Pulmonary artery endothelial cell (primary cell): ENCODE measurements around the gene ELOVL5. TPM values are rescaled to one million over a fixed set of nuclear protein-coding genes. Genes with fewer than 3 reads are reported as not detected.
"Not testable (repeated sequence)": the region's sequence is repeated elsewhere in the genome, so short reads cannot be mapped to it uniquely, and the experiment has no call there.

Experiments
- DNase-seq: peaks from one replicate; pipeline ENCODE4 v3.0.0-alpha.2; 2011; ENCODE audit warnings: low read depth, low spot score
- total RNA-seq: library from RNA; depleted of rRNA; stranded (reverse); fragments of >200 nt; gene quantifications from 2 replicates; pipeline ENCODE4 v1.2.3, GENCODE V29; 2014

Gene ELOVL5
- total RNA-seq, 1 donor from 2014 or later: 93.4 TPM

DNA sequence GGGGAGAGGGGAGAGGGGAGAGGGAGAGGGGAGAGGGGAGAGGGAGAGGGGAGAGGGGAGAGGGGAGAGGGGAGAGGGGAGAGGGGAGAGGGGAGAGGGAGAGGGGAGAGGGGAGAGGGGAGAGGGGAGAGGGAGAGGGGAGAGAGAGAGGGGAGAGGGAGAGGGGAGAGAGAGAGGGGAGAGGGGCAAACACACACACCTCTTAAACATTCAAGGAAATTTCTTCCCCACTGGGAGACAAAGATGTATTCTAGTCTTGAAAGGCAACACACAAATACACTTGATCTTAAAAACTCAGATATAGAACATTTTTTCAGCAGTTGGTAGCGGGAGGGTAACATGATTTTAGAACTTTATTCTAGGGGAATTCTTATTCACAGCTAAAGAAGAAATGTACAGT, 42.5 kb downstream of the ELOVL5 start:
- DNase-seq: not testable (repeated sequence)

DNA sequence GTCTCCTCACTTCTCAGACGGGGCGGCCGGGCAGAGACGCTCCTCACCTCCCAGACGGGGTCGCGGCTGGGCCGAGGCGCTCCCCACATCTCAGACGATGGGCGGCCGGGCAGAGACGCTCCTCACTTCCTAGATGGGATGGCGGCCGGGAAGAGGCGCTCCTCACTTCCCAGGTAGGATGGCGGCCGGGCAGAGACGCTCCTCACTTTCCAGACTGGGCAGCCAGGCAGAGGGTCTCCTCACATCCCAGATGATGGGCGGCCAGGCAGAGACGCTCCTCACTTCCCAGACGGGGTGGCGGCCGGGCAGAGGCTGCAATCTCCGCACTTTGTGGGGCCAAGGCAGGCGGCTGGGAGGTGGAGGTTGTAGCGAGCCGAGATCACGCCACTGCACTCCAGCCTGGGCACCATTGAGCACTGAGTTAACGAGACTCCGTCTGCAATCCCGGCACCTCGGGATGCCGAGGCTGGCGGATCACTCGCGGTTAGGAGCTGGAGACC, 43.2 kb downstream of the ELOVL5 start:
- DNase-seq: not testable (repeated sequence)

DNA sequence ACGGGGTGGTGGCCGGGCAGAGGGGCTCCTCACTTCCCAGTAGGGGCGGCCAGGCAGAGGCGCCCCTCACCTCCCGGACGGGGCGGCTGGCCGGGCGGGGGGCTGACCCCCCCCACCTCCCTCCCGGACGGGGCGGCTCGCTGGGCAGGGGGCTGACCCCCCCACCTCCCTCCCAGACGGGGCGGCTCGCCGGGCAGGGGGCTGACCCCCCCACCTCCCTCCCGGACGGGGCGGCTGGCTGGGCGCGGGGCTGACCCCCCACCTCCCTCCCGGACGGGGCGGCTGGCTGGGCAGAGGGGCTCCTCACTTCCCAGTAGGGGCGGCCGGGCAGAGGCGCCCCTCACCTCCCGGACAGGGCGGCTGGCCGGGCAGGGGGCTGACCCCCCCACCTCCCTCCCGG, 43.8 kb downstream of the ELOVL5 start:
- not testable (repeated sequence) for DNase-seq

DNA sequence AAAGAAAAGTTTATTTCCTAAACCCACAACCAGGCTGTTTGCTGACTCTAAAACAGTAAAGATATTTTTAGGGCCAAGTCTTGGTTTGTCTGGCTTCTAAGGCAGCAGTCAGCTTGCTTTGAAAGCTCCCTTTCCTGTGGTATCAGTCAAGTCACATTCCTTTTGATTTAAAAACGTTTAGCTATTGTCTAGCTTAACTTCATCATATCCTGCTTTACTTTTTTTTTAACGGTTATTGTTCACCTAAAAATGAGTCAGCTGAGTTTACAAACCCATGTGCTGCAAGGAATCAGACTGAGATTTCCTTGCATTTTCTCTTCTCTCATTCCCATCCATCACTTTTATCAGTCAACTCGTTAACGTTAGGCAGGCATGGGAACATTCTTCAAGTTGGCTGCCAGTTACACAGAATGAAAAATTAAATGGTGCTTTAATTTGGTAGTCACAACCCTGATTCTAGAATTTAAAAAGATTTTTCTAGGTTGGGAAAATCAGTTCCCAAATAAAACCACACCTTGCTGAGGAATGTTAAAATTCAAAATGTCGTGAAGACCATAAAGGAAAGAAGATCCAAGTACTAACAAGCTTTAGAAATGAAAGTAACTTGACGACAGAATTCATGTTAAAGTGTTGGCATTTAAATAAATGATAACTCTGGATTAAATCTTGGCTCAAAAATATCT, 45.9 kb downstream of the ELOVL5 start:
- DNase-seq: peak; percentile 91

DNA sequence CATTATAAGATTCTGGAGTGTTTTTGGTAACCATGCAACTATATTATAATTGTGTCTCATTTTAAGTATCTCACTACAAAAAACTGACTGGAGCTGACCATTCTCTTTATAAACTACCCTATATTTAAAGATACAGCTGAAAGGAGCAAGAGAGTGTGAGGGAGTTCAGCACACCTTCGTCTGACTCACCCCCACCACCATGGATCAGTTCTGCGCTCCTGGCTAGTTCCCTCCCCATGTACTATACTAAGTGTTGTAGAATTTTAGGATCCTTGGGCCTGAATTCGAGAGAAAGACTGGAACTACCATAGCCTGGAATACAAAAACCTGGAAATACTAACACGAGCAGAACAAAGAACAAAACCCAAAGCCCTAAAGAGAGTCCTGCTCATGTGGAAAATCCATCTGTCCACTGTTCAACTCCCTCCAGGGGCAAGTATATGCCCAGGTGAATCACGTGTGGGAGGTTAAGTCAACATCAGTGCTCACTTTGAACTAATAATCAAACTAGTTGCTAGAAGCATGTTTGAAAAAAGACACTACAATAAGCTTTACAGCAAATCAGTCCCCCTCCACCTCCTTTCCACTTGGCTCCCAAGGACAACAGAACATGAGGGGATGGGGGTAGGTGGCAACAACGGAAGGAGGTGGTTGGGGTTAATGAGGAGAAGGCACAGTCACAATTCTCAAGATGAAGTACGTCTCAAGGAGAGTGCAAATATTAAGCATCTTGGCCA, 46.8 kb downstream of the ELOVL5 start:
- no peak for DNase-seq

DNA sequence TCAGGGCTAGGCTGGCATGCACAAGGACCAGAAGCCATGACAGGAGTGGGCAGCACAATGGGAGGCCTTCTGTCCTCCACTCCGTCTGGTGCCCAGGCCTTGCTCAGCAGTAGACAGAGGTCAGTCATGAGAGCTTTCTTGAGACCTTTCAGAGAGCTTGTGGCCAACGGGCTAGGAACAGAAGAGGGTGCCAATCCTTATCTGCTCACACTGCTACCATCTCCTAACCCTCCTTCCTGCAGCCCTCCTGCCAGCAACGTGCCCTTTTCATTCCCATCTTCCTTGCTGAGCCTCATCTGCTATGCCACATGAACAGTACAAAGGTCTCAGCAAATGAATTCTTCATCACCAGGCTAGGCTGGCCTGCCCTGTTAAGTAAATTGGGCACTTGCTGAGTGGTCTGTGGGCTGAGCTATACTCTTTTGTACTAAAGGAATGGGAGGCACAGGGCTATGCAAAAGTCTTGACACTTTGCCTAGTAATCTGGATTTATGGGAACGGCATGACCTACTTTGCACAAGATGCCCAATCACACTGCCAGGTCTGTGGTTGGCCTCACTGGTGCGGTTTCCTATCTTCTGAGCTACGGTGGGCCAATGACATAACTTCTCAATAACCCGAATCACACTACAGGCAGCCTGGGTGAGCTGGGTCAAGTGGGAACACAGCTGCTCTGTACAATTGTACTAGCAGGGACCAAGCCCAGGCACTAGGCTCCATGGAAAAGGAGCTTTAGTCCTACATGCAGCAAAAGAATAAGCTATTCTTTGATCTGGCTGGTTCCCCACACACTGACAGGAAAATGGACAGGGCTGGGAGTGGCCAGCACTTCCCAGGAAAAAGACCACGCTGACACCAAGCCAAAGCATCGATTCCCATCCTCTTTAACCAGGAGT, 47.8 kb downstream of the ELOVL5 start:
- DNase-seq: no peak

DNA sequence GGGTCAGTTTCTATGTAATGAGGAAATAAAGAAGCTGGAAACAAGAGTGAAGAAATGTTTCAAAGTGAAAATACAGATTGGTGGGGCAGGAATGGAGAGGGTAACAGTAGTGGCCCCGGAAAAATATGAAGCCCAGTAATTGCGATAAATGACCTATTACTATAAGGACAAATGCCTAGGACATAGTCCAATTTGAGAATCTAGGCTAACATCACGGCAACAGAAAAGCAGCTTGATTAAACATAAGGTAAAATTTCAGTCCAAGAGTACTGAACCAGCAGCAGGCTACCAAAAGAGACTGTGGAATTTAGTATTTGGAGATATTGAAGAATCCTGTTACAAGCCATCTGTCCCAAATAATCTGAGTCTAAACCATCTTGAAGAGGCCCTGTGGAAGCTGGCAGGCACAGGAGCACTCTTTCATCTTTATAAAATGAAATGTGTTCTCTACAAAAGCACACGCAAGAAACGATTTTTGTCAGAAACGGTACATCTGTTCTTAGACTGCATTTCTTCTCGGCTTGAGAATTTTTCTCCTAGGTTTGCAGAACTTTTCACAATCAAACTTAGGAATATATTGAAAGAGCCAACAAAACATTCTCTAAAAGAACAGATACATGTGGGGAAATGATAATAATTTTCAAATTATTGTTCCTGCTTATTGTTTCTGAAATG, 49.3 kb downstream of the ELOVL5 start:
- no peak for DNase-seq

DNA sequence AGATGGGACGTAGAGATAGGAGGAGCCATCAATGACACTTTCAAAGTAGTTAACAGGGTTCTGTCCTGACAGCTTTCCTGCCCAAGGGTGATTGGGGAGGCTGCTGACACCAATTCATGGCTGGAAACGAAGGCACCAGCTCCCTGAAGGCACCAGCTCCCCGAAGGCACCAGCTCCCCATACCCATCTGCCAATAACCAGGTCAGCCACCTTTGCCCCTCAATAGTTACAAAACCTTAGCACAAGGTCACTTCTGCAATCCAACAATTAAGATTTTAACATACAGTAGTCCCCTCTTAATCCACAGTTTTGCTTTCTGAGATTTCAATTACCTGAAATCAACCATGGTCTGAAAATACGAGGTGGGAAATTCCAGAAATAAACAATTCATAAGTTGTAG, 51.7 kb downstream of the ELOVL5 start:
- no peak for DNase-seq

DNA sequence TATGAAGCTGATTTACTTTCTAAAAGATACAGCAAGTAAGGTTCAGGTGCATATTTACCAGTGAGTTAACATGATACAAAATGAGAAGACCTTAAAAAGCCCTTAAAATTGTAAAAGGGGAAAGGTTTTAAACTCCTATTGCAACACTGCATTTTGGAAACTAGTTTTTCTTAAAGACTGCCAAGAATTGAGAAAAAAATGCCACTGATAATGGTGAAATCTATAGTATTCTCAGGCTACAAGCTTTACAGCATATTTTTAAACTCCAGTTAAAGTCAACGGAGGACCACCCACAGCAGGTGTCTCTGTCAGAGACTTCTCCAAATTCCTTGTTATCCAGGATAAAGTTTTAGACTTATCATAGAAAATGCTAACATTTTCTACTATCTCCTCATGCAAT, 53.6 kb downstream of the ELOVL5 start:
- DNase-seq: no peak

DNA sequence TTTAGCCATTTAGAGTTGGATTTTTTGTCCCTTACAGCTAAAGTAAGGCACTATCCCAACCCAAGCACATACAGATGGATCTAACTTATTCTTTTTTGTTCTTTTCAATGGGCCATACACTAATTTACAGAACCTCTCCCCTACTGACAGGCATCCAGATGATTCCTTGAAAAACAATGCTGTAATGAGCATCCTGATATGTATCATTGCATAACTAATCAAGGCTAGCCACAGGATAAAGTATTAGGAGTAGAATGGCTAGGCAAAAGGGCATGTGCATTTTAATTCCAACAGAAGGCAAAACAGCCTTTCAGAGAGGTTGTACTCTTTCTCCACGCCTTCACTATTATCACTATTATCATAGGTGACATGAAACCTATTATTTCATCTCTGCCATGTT, 54.1 kb downstream of the ELOVL5 start:
- no peak for DNase-seq

DNA sequence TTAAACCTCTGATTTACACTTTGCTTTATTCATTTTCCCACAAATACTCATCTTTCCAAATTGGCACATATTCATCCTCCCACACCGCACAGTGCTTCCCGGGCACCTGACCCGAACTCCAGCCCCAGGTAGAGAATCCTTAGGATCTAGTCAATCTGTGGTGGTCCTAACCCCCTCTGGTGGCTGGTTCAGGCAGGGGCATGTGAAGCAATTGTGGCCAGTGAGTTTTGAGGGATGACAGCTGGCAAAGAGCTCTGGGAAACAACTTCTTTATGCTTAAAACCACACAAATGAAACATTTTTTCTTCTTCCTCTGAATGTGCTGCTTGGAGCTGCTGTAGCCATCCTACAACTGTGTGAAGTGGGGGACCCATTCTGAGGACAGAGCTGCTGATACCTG, 54.7 kb downstream of the ELOVL5 start:
- no peak for DNase-seq

DNA sequence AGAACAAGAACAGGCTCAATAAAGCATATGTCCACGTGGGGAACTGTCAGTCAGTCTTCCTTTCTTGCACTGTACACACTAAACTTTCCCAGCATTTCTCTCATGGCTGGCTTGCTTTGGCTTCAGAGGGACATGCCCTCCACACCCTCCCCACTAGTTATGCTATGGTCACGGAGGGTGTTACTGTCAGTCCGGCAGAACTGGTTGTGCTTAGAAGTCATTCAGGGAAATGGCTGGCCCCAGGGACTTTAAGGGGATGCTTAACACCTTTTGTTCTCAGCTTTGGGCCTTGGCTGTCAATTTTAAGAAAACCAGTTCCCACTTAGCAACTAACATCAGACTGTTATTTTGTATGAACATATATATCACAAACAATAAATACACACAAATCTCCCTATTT, 55.1 kb downstream of the ELOVL5 start:
- DNase-seq: no peak

DNA sequence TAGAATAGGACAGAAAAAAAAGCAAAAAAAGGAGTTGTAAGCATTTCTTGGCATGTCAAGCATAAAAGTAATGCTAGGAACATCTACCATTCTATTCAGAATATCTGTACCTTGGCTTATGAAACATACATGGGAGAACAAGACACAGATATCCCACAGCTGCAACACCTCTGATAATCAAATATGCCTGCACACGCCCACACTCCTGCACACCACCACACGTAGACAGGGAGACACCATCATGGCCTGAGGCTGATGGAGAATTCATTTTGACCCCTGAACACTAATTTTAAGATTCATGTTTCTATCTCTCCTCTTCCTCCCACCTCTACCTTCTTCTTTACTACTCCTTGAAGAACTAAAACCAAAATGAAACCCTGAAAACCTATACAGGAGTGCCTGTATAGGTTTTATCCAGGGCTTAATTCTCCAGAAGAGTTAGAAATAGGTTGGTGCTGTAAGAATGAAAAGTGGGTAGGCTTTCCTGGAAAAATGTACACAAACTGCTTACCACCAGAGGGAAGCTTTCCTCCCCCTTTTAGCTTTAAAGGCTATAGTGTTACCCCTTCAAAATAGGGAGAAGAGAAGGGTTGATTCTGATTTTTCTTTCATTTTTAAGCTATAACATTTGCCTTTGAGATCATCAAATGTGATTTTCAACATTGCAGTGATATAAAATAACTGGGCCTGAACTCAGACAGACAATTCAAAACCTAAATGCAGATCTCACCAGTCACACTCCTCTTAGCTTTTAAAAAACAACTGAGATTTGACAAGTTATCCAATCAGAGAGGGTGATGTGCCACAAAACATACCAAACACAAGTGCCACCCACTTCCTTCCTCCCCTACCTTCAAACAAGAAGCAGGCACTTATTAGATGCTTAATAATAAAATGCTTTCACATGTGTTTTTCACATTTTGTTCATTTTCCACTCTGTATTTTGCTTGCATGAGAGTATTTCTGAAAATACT, 57.9 kb downstream of the ELOVL5 start:
- DNase-seq: no peak

DNA sequence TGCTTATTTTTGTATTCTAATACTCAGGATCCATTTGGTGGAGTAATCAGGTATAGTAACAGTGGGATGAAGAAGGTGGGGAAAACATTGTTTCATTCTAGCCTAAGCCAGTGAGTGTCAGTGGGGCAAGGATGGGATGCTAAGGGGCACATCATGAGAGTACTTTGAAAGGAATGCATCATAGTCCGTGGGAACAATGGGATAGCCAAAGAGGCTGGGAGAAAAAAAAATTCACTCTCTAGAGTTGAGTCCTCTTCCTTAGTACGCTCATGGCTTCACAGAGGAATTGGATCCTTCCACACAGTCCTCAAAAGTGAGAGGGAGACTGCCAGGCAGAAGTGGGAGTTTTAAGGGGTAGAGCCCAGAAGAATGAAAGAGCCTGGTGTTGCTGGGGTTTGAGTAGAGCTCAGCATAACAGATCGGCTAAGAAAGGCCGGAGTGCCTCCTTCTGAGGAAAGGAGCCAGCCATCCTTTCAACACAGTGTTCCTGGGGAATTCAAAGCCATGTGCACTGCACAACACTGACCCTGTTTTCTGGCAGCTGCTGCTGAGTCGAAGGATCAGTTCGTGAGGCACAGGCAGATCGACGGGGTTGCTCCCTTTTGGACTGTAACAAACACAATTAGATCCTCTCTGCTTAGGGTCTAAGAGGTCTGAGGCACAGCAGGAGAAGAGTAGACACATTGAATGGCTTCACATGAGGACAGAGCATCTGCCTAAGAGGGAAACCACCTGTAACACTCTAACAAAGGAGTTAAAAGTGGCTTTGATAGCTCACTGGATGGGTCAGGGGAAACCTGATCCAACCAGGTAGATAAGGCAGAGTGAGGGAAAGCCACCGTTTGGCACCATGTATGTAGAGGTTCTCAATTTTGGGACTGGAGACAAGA, 61.2 kb downstream of the ELOVL5 start:
- DNase-seq: no peak

DNA sequence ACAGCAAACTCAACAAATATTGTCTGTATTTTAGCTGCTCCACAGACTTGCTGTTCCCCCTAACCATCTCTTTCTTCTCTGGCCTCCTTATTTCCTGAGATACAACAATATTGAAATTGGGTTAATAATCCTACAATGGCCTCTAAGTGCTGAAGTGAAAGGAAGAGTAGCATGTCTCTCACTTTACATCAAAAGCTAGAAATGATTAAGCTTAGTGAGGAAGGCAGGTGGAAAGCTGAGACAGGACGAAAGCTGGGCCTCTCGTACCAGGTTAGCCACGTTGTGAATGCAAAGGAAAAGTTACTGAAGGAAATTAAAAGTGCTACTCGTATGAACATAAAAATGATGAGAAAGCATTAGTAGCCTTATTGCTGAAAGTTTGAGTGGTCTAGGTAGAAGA, 63.8 kb downstream of the ELOVL5 start:
- DNase-seq: no peak

DNA sequence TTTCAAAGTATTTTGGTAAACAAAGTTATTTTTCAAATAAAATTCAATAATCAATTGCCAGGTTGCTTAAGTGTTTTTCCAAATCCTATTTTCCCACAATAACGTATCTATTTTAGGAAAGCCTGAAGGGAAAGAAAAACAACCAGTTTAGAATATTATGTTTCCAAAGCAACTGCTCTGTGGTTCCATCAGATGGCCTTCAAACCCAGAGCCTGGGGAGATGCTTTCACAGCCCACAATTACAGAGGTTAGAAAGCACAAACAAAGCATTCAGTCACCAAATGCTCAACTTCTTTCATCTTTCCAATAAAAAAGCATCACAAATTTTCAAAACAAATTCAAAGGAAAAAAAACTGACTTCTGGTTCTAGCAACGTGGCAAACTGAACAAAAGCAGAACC, 66.0 kb downstream of the ELOVL5 start:
- DNase-seq: no peak

DNA sequence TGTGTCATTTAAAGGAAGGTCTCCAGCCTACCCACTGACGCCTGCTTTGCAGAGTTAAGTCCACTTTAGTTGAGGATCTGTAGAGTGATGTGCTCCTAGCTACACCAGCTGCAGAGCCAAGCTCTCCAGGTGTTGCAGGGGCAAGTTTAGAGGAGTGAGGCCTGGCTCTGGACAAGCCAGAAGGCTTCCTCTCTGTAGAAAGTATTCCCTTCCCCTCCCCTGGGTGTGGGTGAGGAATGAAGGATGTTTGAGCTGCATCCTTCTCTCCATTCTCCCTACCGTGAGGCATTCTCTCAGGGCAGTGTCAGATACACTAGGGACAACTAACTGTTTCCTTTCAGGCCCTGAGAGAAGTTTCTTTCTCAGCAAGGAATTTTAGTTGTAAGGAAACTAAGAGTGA, 66.5 kb downstream of the ELOVL5 start:
- DNase-seq: no peak

DNA sequence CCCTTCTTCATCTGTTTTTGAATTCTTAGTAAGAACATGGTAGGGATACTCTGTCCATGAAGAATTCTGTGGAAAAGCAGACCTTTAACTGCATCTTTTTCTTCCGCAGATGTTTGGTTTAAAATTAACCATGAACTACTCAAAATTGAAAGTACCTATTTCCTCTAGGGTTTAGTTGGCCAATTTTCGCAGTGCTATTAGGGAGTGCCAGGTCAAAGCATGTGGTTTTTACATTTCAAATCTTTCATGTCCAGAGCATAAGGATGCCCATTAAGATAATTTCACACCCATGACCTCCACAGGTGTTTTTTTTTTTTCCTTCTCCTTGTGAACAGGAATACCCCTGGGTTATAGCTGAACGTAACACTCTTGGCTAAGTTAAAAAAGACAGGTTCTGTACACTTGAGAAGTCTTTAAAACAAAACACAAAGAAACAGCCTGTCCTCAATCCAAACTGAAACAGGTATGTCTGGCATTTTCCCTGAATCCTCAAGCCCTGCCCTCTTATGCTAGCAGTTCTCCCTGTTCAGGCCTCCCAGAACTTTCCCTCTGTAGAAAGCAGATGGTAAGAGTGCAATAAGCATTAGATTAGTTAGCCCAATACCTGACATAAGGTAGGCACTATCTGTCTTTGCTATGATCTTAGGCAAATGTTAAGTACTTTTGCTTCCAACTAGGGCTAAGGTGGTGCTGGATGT, 67.1 kb downstream of the ELOVL5 start:
- no peak for DNase-seq

DNA sequence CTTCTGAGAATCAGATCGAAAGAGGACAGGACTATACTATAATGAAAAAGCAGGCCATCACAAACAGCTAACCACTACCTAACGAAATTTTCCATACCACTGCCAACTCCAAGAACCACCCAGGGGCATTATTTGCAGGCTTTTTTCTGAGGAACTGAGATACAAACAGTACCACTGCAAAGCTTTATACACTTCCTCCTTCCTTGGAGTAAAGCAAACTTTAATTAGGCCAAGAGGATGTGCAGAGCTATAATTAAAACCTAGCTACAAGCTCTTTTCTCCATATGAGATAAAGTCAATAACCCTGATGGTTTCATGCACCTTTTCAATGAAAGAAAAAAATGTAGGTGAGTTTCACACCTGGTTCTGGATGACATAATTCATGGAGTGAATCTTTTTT, 68.5 kb downstream of the ELOVL5 start:
- no peak for DNase-seq
